SK-MEL-5 (cell line): Measurements from ENCODE around the gene TP63. TPM values are rescaled to one million over a fixed set of nuclear protein-coding genes. Genes with fewer than 3 reads are reported as not detected.

Experiments
- DNase-seq: peaks from one replicate; pipeline ENCODE4 v3.0.0-alpha.2; 2016; ENCODE audit warnings: low read depth, low spot score
- in situ Hi-C: cut with HindIII; loops from 2 replicates; pipeline ENCODE4 v1.10.0; 2016; ENCODE audit warnings: low sequenced_read_pairs, high pct_unique_total_duplicates, low pct_unique_long_range_greater_than_20kb
- total RNA-seq: library from RNA; depleted of rRNA; stranded (reverse); fragments of >200 nt; shearing (Covaris generic); gene quantifications from 2 replicates; pipeline ENCODE4 v1.2.3, GENCODE V29; 2014

Gene TP63
- total RNA-seq, 1 experiment from 2014 or later: not detected

- DNase-seq: no peak
- in situ Hi-C loops: no loop called here
Observed at GRCh38 chr3:189621948-189622603, 9.1 kb upstream of the TP63 start.

- in situ Hi-C loops: no loop called here
- DNase-seq: no peak
Observed at GRCh38 chr3:189622629-189623028, 8.6 kb upstream of the TP63 start.

GRCh38 chr3:189624130-189624529 is 7.1 kb upstream of the TP63 start:
- DNase-seq: no peak
- in situ Hi-C loops: no loop called here

GRCh38 chr3:189625071-189625470 is 6.1 kb upstream of the TP63 start:
- in situ Hi-C loops: no loop called here
- DNase-seq: no peak

- DNase-seq: no peak
- in situ Hi-C loops: no loop called here
Observed at GRCh38 chr3:189625572-189625971, 5.6 kb upstream of the TP63 start.

- in situ Hi-C loops: no loop called here
- no peak for DNase-seq
Observed at GRCh38 chr3:189626286-189626685, 4.9 kb upstream of the TP63 start.

GRCh38 chr3:189629803-189630455 is 1.3 kb upstream of the TP63 start:
- in situ Hi-C loops: no loop called here
- DNase-seq: no peak

- in situ Hi-C loops: no loop called here
- DNase-seq: no peak
Observed at GRCh38 chr3:189630767-189631372, 319 bp upstream of the TP63 start.

GRCh38 chr3:189631409-189631808 is 220 bp downstream of the TP63 start:
- DNase-seq: no peak
- in situ Hi-C loops: no loop called here

GRCh38 chr3:189632242-189632641 is 1.1 kb downstream of the TP63 start:
- no peak for DNase-seq
- in situ Hi-C loops: no loop called here

GRCh38 chr3:189635339-189635738 is 4.2 kb downstream of the TP63 start:
- no peak for DNase-seq
- in situ Hi-C loops: no loop called here

GRCh38 chr3:189636048-189636447 is 4.9 kb downstream of the TP63 start:
- no peak for DNase-seq
- in situ Hi-C loops: no loop called here

- no peak for DNase-seq
- in situ Hi-C loops: no loop called here
Observed at GRCh38 chr3:189637750-189638149, 6.6 kb downstream of the TP63 start.

GRCh38 chr3:189638276-189639031 is 7.3 kb downstream of the TP63 start:
- no peak for DNase-seq
- in situ Hi-C loops: no loop called here

GRCh38 chr3:189641776-189642175 is 10.6 kb downstream of the TP63 start:
- in situ Hi-C loops: no loop called here
- no peak for DNase-seq

GRCh38 chr3:189646853-189647542 is 15.8 kb downstream of the TP63 start:
- in situ Hi-C loops: no loop called here

GRCh38 chr3:189652042-189652441 is 20.9 kb downstream of the TP63 start:
- peak; percentile 41 for DNase-seq
- in situ Hi-C loops: no loop called here

More at GRCh38 chr3:189646853-189647542, 15.8 kb downstream of the TP63 start:
- no peak for DNase-seq

GRCh38 chr3:189655617-189656016 is 24.4 kb downstream of the TP63 start:
- no peak for DNase-seq

More at GRCh38 chr3:189655617-189656016, 24.4 kb downstream of the TP63 start:
- in situ Hi-C loops: no loop called here
